Right atrium auricular region (tissue), 2 donors: Measurements from ENCODE around the gene PARP4. TPM values are rescaled to one million over a fixed set of nuclear protein-coding genes. Genes with fewer than 3 reads are reported as not detected.
"Not testable (repeated sequence)": the region's sequence is repeated elsewhere in the genome, so short reads cannot be mapped to it uniquely, and the experiment has no call there.

Experiments
- DNase-seq: peaks from one replicate; pipeline ENCODE4 v3.0.0-alpha.2; 2019; ENCODE audit warnings: low spot score
- H3K27ac ChIP-seq, 2 donors: fragments of 200-600 bp; sonication (generic); 1 replicate in 1 of 2; 2 replicates in 1 of 2; pipeline ENCODE4 v1.5.1; 2016 to 2019
- H3K27me3 ChIP-seq, 2 donors: fragments of 200-600 bp; sonication (generic); one replicate each; pipeline versions ENCODE4 v1.5.1 to v1.6.0; 2017 to 2019
- H3K36me3 ChIP-seq: fragments of 200-600 bp; sonication (generic); one replicate; pipeline ENCODE4 v1.5.1; 2016
- H3K4me1 ChIP-seq, 2 donors: fragments of 200-600 bp; sonication (generic); one replicate each; pipeline versions ENCODE4 v1.5.1 to v1.6.0; 2017 to 2019
- H3K4me3 ChIP-seq, 2 donors: fragments of 200-600 bp; sonication (generic); 1 replicate in 1 of 2; 2 replicates in 1 of 2; pipeline ENCODE4 v1.5.1; 2017 to 2019; ENCODE audit warnings: mild to moderate bottlenecking in 1 of 2, moderate library complexity in 1 of 2
- H3K9me3 ChIP-seq, 2 donors: fragments of 200-600 bp; sonication (generic); one replicate each; pipeline ENCODE4 v1.5.1; 2019
- CTCF ChIP-seq, 2 donors: fragments of 200-600 bp; sonication (generic); IDR thresholded peaks; one replicate each; pipeline ENCODE4 v1.5.1; 2019; ENCODE audit warnings: antibody characterized with exemption in 2 of 2
- total RNA-seq, 2 donors: library from RNA; depleted of rRNA; stranded (reverse); fragments of >200 nt; gene quantifications; one replicate each; pipeline ENCODE4 v1.1.0, GENCODE V29; 2016

PARP4 gene
- total RNA-seq, 2 donors from 2014 or later = 21.2 to 22.1 TPM

- Histone ChIP-seq H3K9me3 (no peaks in the 10 kb centered on the region), H3K4me1 (no peaks in the 10 kb centered on the region), H3K27me3 (no peaks in the 10 kb centered on the region), H3K27ac (no peak overlapping the region), H3K4me3 (no peak overlapping the region), H3K36me3 (peaks cover 63% of the 10 kb centered on the region)
- TF ChIP-seq CTCF (IDR thresholded peaks at IDR 0.05) = no peak
- DNase-seq = no peak
Observed at GRCh38 chr13:24489721-24490120, 22.9 kb downstream of the PARP4 start.

DNA sequence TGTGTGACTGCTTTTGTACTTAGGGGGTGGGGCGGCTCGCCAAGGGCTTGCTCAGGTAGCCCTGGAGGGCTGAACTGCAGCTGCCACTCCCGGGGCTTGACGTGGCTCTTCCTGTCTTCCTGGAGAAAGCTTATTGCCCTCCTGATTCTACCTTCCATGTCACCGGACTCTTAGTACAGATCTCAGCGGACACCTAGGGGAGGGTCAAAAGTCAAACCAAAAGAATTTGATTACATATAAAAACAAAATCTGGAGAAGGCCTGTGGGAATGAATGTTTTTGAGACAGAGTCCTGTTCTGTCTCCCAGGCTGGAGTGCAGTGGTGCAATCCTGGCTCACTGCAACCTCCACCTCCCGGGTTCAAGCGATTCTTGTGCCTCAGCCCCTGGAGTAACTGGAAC lies 24.5 kb downstream of the PARP4 start:
- H3K36me3 ChIP-seq = peaks cover 56% of the 10 kb centered on the region
- DNase-seq, H3K4me3 ChIP-seq, H3K4me1 ChIP-seq, H3K27me3 ChIP-seq, H3K9me3 ChIP-seq, H3K27ac ChIP-seq: not testable (repeated sequence)

GRCh38 chr13:24486017-24486657 lies 26.4 kb downstream of the PARP4 start:
- not testable (repeated sequence) for H3K4me1 ChIP-seq, DNase-seq, H3K27ac ChIP-seq, H3K4me3 ChIP-seq, H3K9me3 ChIP-seq, H3K27me3 ChIP-seq
- H3K36me3 ChIP-seq = peaks cover 56% of the 10 kb centered on the region

GRCh38 chr13:24473686-24474085 lies 38.9 kb downstream of the PARP4 start:
- no peaks in the 10 kb centered on the region for H3K4me1 ChIP-seq
- H3K9me3 ChIP-seq = no peaks in the 10 kb centered on the region
- no peak for TF ChIP-seq CTCF (IDR thresholded peaks at IDR 0.05)
- no peaks in the 10 kb centered on the region for H3K27me3 ChIP-seq
- peaks cover 51% of the 10 kb centered on the region for H3K36me3 ChIP-seq
- H3K4me3 ChIP-seq = no peak overlapping the region
- DNase-seq = no peak
- H3K27ac ChIP-seq = no peak overlapping the region

- not testable (repeated sequence) for H3K27ac ChIP-seq, H3K4me1 ChIP-seq, H3K9me3 ChIP-seq, H3K27me3 ChIP-seq, DNase-seq, H3K4me3 ChIP-seq
- peaks cover 36% of the 10 kb centered on the region for H3K36me3 ChIP-seq
Observed at GRCh38 chr13:24472129-24472528, 40.4 kb downstream of the PARP4 start.

- H3K4me1 ChIP-seq = peaks cover 0 to 6% of the 10 kb centered on the region in 2 donors
- no peak for TF ChIP-seq CTCF (IDR thresholded peaks at IDR 0.05)
- no peaks in the 10 kb centered on the region for H3K9me3 ChIP-seq
- no peak for DNase-seq
- H3K27me3 ChIP-seq = no peaks in the 10 kb centered on the region
- peaks cover 5% of the 10 kb centered on the region for H3K36me3 ChIP-seq
- no peak overlapping the region for H3K27ac ChIP-seq
- H3K4me3 ChIP-seq = no peak overlapping the region
Observed at GRCh38 chr13:24463078-24463477, 49.5 kb downstream of the PARP4 start.

GRCh38 chr13:24460256-24460655 lies 52.3 kb downstream of the PARP4 start:
- no peaks in the 10 kb centered on the region for H3K9me3 ChIP-seq
- peaks cover 17% of the 10 kb centered on the region for H3K36me3 ChIP-seq
- H3K27me3 ChIP-seq = no peaks in the 10 kb centered on the region
- H3K4me3 ChIP-seq = no peak overlapping the region
- peaks cover 0 to 6% of the 10 kb centered on the region in 2 donors for H3K4me1 ChIP-seq
- no peak for DNase-seq
- no peak for TF ChIP-seq CTCF (IDR thresholded peaks at IDR 0.05)
- no peak overlapping the region for H3K27ac ChIP-seq
